Body of pancreas (tissue), 4 donors: ENCODE results near the gene OST4. TPM values are rescaled to one million over a fixed set of nuclear protein-coding genes. Genes with fewer than 3 reads are reported as not detected.
A peak's percentile ranks its signal among the peaks of the same experiment; 100 is the strongest.

Experiments used
- ATAC-seq: fragments of 150-250 bp; one replicate; pipeline ENCODE4 v1.9.1; 2016
- DNase-seq, 4 donors: peaks; one replicate each; pipeline ENCODE4 v3.0.0-alpha.2; 2019
- H3K27ac ChIP-seq, 4 donors: fragments of 200-600 bp; sonication (generic); 1 replicate in 3 of 4; 2 replicates in 1 of 4; pipeline versions ENCODE4 v1.5.1 to v1.6.1; 2016 to 2019; ENCODE audit warnings: mild to moderate bottlenecking in 1 of 4, mixed read lengths in 1 of 4, moderate library complexity in 1 of 4
- H3K27me3 ChIP-seq, 2 donors: fragments of 200-600 bp; sonication (generic); one replicate each; pipeline ENCODE4 v1.6.0; 2016; ENCODE audit warnings: mild to moderate bottlenecking in 1 of 2
- H3K36me3 ChIP-seq, 2 donors: fragments of 200-600 bp; sonication (generic); replicated peaks in 1 of 2; 2 replicates each; pipeline ENCODE4 v1.5.1; 2016; ENCODE audit warnings: low read depth in 2 of 2; ENCODE audit not compliant: insufficient read depth in 1 of 2
- H3K4me1 ChIP-seq: fragments of 200-600 bp; sonication (generic); one replicate; pipeline ENCODE4 v1.6.0; 2016
- H3K4me3 ChIP-seq, 2 donors: fragments of 200-600 bp; sonication (generic); 1 replicate in 1 of 2; 2 replicates in 1 of 2; pipeline ENCODE4 v1.5.1; 2016 to 2019
- H3K9me3 ChIP-seq, 3 donors: fragments of 200-600 bp; sonication (generic); 1 replicate in 2 of 3; 2 replicates in 1 of 3; pipeline ENCODE4 v1.5.1; 2016
- POLR2A ChIP-seq, 3 donors: fragments of 450-650 bp; IDR thresholded peaks; one replicate each; pipeline ENCODE4 v1.6.1; 2016; ENCODE audit warnings: antibody characterized with exemption in 3 of 3, mild to moderate bottlenecking in 2 of 3
- WGBS, 2 donors: methylation state at CpG; one replicate each; pipeline ENCODE4 v1.1.5; 2017; 5-methylcytosine and 5-hydroxymethylcytosine counted together
- intact Hi-C: fragments of 100-400 bp; cut with DNase I; formaldehyde crosslinking; loops from one replicate; pipeline ENCODE4 v1.15.1; 2023
- total RNA-seq, 2 donors: library from RNA; depleted of rRNA; stranded (reverse); fragments of >200 nt; gene quantifications; one replicate each; pipeline ENCODE4 v1.1.0, GENCODE V29; 2016
- TF ChIP-seq, protein P1 (sequence below), 7 experiments: fragments of 450-650 bp in 4 of 7; fragments of 200-600 bp in 3 of 7; sonication (generic) in 3 of 7; IDR thresholded peaks; one replicate each; pipeline ENCODE4 v1.5.1; 2016 to 2019; ENCODE audit warnings: antibody characterized with exemption in 7 of 7

The OST4 gene
- total RNA-seq, 2 donors from 2014 or later = 103 to 129 TPM

DNA sequence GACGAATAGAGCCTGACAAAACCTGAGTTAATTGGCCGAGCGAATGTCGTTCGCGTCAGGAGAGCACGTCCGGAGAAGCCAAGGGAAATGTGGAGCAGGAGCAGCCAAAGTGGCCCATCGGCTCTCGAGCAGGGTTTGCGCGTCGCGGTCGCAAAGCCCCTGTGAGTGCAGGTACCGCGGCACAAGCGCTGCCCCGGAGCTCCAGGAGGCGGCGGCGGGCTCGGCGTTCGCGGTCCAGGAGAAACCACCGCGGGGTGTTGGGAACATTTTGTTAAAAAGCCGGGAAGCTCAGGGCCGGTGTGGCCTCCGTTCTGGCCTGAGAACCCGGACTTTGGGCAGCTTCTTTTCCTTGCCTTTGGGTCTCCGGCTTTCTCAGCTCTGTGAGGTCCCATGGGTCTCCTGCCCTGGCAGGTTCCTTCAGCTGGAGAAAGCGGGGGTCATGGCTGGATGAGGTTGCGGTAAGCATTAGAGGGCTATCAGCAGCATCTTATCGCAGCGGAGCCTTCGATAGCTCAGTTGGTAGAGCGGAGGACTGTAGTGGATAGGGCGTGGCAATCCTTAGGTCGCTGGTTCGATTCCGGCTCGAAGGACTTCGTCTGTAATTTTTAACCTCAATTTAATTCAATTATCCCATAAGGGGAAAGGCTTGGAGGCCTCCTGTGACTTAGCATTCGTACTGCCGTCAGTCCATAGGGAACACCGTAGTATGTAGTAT, 21.0 kb downstream of the OST4 start:
- TF ChIP-seq, protein P1, sequence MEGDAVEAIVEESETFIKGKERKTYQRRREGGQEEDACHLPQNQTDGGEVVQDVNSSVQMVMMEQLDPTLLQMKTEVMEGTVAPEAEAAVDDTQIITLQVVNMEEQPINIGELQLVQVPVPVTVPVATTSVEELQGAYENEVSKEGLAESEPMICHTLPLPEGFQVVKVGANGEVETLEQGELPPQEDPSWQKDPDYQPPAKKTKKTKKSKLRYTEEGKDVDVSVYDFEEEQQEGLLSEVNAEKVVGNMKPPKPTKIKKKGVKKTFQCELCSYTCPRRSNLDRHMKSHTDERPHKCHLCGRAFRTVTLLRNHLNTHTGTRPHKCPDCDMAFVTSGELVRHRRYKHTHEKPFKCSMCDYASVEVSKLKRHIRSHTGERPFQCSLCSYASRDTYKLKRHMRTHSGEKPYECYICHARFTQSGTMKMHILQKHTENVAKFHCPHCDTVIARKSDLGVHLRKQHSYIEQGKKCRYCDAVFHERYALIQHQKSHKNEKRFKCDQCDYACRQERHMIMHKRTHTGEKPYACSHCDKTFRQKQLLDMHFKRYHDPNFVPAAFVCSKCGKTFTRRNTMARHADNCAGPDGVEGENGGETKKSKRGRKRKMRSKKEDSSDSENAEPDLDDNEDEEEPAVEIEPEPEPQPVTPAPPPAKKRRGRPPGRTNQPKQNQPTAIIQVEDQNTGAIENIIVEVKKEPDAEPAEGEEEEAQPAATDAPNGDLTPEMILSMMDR (IDR thresholded peaks at IDR 0.05) = peak in 6 of 7 experiments; percentile 9 to 61 (median 45)
- peak in 2 of 3 donors; percentile 49 to 54 for TF ChIP-seq POLR2A (IDR thresholded peaks at IDR 0.05)
- intact Hi-C loops = no loop called here
- ATAC-seq = peak; percentile 78
- whole genome bisulfite sequencing, 2 donors = 0% methylated on average over 16 to 48 of the region's 48 CpGs
- H3K9me3 ChIP-seq = no peaks in the 10 kb centered on the region
- H3K27me3 ChIP-seq = no peaks in the 10 kb centered on the region
- peaks cover 21% of the 10 kb centered on the region for H3K4me1 ChIP-seq
- H3K4me3 ChIP-seq = peak overlapping the region; percentile 10 to 68
- peak overlapping the region; percentile 64 to 90 (median 86) for H3K27ac ChIP-seq
- no peaks in the 10 kb centered on the region for H3K36me3 ChIP-seq
- peak; percentile 92 to 95 (median 93) for DNase-seq

DNA sequence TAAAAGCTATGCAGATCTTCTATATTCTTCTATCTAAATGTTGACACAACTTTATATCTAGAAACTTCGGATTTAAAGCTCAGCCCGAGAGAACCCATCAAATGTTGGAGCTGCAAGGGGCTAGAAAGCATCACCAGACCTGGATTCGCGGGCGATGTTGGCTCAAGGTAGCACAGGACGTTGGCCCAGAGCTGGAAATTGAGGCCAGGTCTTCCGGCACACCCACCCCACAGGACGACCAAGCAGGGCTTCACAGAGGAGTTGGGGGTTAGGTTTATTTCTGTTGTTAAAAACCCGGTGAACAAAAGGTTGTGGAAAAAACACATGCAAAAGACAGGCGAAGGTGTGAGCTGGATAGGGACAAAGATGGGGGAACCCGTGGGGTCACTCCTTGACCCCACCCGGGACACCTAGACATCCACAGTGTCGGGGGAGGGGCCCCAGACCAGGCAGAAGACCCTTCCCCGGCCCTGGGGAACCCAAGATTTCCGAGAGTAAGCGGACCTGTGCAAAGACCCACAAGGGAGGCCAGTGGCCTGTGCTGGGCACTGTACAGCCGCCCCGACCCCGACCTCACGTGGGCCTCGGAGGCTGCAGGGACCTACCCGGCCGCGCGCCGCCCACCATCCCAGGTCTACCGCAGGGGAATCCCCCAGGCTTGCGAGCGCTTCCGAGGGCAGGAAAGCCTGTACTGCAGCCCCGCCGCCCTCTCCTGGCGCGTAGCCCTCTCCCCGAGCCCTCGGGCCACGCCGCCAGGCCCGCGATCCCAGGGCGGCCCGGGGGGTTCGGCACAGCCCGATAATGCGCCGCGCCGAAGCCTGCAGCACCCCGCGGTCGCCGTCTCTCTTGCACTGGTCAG, 21.8 kb downstream of the OST4 start:
- H3K9me3 ChIP-seq = no peaks in the 10 kb centered on the region
- DNase-seq (peak in 2 of 4 donors; percentile 41 to 58), ATAC-seq (peak; percentile 19)
- TF ChIP-seq, protein P1 (IDR thresholded peaks at IDR 0.05) = no peak
- TF ChIP-seq POLR2A (IDR thresholded peaks at IDR 0.05) = no peak
- H3K27me3 ChIP-seq = no peaks in the 10 kb centered on the region
- H3K4me3 ChIP-seq = peak overlapping the region; percentile 10 to 68
- peaks cover 21% of the 10 kb centered on the region for H3K4me1 ChIP-seq
- WGBS, 2 donors = 13 to 45% methylated on average over 16 to 42 of the region's 52 CpGs
- peak overlapping the region; percentile 64 to 90 (median 86) for H3K27ac ChIP-seq
- intact Hi-C loops = no loop called here
- no peaks in the 10 kb centered on the region for H3K36me3 ChIP-seq

GRCh38 chr2:27042985-27043634, 28.3 kb downstream of the OST4 start:
- no peak for ATAC-seq
- H3K4me1 ChIP-seq = peaks cover 9% of the 10 kb centered on the region
- 91 to 92% methylated on average over 7 of the region's 7 CpGs for WGBS, 2 donors
- peaks cover 15 to 22% of the 10 kb centered on the region in 2 donors for H3K36me3 ChIP-seq
- no peak overlapping the region for H3K27ac ChIP-seq
- DNase-seq = no peak
- TF ChIP-seq, protein P1 (IDR thresholded peaks at IDR 0.05) = no peak
- TF ChIP-seq POLR2A (IDR thresholded peaks at IDR 0.05) = no peak
- H3K4me3 ChIP-seq = no peak overlapping the region
- H3K9me3 ChIP-seq = no peaks in the 10 kb centered on the region
- no peaks in the 10 kb centered on the region for H3K27me3 ChIP-seq
- intact Hi-C loops = no loop called here

DNA sequence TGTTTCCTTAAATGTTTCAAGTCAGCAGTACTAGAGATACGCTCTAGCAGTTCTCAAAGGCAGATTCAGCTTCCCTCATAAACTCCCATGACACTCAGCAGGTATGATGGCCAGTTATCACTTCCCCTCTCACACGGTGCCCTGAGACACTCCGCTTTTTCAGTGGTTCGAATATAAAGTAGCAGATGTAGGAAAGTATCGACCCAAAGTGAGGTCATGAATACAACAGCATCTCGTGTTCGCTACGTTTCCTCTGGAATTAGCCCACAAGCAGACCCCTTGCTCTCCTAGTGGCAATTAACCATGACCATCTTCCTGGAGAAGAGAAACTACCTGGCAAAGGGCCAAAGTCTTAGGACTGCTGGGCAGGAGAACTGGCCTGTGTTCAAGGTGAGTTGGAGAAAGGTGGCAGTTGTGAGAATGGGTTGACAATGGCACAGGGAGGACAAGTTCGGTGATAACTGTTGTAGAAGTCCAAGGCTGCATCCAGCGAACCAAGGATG, 29.2 kb downstream of the OST4 start:
- H3K36me3 ChIP-seq = peaks cover 24 to 31% of the 10 kb centered on the region in 2 donors
- no peaks in the 10 kb centered on the region for H3K27me3 ChIP-seq
- ATAC-seq (peak; percentile 55), DNase-seq (peak; percentile 31 to 60 (median 48))
- no peaks in the 10 kb centered on the region for H3K9me3 ChIP-seq
- peaks cover 9% of the 10 kb centered on the region for H3K4me1 ChIP-seq
- H3K4me3 ChIP-seq = no peak overlapping the region
- TF ChIP-seq, protein P1 (IDR thresholded peaks at IDR 0.05) = no peak
- TF ChIP-seq POLR2A (IDR thresholded peaks at IDR 0.05) = no peak
- WGBS, 2 donors = 63 to 69% methylated on average over 10 of the region's 10 CpGs
- intact Hi-C loops = no loop called here
- H3K27ac ChIP-seq = no peak overlapping the region
